GM19043 (cell line): ENCODE results near the gene P4HB.

Experiments
- ATAC-seq: cut with Tn5 transposase; IDR thresholded peaks from one replicate; pipeline ENCODE4 v1.9.1; 2021; ENCODE audit warnings: low read depth; ENCODE audit not compliant: unreplicated experiment

P4HB gene

DNA sequence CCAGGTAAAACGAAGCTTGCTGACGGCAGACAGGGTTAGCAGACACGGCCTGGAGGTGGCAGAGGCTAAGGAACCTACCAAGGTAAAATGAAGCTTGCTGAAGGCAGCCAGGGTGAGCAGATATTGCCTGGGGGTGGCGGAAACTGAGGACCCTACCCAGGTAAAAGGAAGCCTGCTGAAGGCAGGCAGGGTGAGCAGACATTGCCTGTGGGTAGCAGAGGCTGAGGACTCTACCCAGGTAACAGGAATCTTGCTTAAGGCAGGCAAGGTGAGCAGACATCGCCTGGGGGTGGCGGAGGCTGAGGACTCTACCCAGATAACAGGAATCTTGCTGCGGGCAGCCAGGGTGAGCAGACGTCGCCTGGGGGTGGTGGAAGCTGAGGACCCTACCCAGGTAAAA is 59.0 kb downstream of the P4HB start:
- ATAC-seq, result no peak

DNA sequence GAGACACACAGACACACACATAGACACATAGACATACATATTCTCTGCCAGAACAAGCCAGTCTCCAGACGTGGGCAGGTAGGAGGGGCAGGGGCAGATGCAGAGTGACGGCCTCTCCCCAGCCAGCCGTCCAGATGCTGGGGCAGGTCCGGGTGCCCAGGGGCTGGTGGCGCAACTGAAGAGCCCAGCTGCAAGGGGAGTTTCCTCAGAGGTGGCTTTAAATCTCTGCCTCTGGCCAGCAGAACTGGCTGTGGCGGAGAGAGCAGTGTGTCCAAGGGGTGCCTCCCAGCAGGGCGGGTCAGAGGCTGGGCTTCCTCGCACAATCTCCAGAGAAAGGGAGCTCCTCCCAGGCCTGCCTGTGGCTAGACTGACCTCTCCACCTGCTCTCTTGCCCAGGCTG is 65.8 kb downstream of the P4HB start:
- ATAC-seq, result no peak

DNA sequence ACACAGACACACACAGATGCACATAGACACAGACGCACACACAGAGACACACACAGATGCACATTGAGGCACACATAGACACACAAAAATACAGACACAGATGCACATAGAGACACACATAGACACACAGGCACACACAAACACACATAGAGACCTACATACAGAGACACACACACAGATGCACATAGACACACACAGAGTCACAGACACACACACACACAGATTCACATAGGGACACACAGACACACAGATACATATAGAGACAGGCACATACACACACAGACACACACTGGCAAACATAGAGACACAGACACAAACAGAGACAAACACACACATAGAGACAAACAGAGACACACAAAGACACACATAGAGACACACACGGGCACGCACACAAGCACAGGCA is 66.3 kb downstream of the P4HB start:
- ATAC-seq, result no peak
